ENCODE data around the gene SNAPC2. TPM values are rescaled to one million over a fixed set of nuclear protein-coding genes. Genes with fewer than 3 reads are reported as not detected.
"Not testable (repeated sequence)": the region's sequence is repeated elsewhere in the genome, so short reads cannot be mapped to it uniquely, and the experiment has no call there.

Gene SNAPC2
- total RNA-seq, 1 experiment from 2014 or later = 35.1 TPM

GRCh38 chr19:7918062-7918614, 2.0 kb upstream of the SNAPC2 start:
- DNase-seq (ENCODE audit: low spot score); in situ Hi-C loops (cut with HindIII; ENCODE audit: low sequenced_read_pairs): not testable (repeated sequence)

- in situ Hi-C loops (cut with HindIII; ENCODE audit: low sequenced_read_pairs) = no loop called here
- no peak for DNase-seq (ENCODE audit: low spot score)
Measured at GRCh38 chr19:7918615-7919421, 1.3 kb upstream of the SNAPC2 start.

- in situ Hi-C loops (cut with HindIII; ENCODE audit: low sequenced_read_pairs) = loop anchor here (5.0 kb wide), 1 partner anchor 68 kb away; no protein-coding TSS in a partner anchor
- DNase-seq (ENCODE audit: low spot score) = peak; percentile 97
Measured at GRCh38 chr19:7920519-7921301, 572 bp downstream of the SNAPC2 start.

GRCh38 chr19:7921302-7921966, 1.3 kb downstream of the SNAPC2 start:
- DNase-seq (ENCODE audit: low spot score) = no peak
- in situ Hi-C loops (cut with HindIII; ENCODE audit: low sequenced_read_pairs) = loop anchor here (5.0 kb wide), 1 partner anchor 69 kb away; no protein-coding TSS in a partner anchor

- in situ Hi-C loops (cut with HindIII; ENCODE audit: low sequenced_read_pairs) = loop anchor here (5.0 kb wide), 1 partner anchor 70 kb away; no protein-coding TSS in a partner anchor
- no peak for DNase-seq (ENCODE audit: low spot score)
Measured at GRCh38 chr19:7921967-7922835, 2.1 kb downstream of the SNAPC2 start.

GRCh38 chr19:7922836-7923195, 2.7 kb downstream of the SNAPC2 start:
- in situ Hi-C loops (cut with HindIII; ENCODE audit: low sequenced_read_pairs) = loop anchor here (5.0 kb wide), 1 partner anchor 71 kb away; no protein-coding TSS in a partner anchor
- no peak for DNase-seq (ENCODE audit: low spot score)

GRCh38 chr19:7923295-7924191, 3.4 kb downstream of the SNAPC2 start:
- no peak for DNase-seq (ENCODE audit: low spot score)
- in situ Hi-C loops (cut with HindIII; ENCODE audit: low sequenced_read_pairs) = loop anchor here (5.0 kb wide), 1 partner anchor 71 kb away; no protein-coding TSS in a partner anchor

- DNase-seq (ENCODE audit: low spot score) = no peak
- in situ Hi-C loops (cut with HindIII; ENCODE audit: low sequenced_read_pairs) = loop anchor here (5.0 kb wide), 1 partner anchor 72 kb away; no protein-coding TSS in a partner anchor
Measured at GRCh38 chr19:7924241-7924640, 4.1 kb downstream of the SNAPC2 start.

- DNase-seq (ENCODE audit: low spot score) = no peak
- in situ Hi-C loops (cut with HindIII; ENCODE audit: low sequenced_read_pairs) = loop anchor here (5.0 kb wide), 1 partner anchor 72 kb away; no protein-coding TSS in a partner anchor
Measured at GRCh38 chr19:7924651-7925170, 4.6 kb downstream of the SNAPC2 start.

GRCh38 chr19:7925171-7925851, 5.2 kb downstream of the SNAPC2 start:
- DNase-seq (ENCODE audit: low spot score) = peak; percentile 50
- in situ Hi-C loops (cut with HindIII; ENCODE audit: low sequenced_read_pairs) = no loop called here

- no peak for DNase-seq (ENCODE audit: low spot score)
- in situ Hi-C loops (cut with HindIII; ENCODE audit: low sequenced_read_pairs) = no loop called here
Measured at GRCh38 chr19:7926021-7926726, 6.0 kb downstream of the SNAPC2 start, which contains the start of gene CTXN1. Gene CTXN1, minus strand, starts transcription at chr19:7926135. Its CDS starts 597 bp downstream, at chr19:7925538.

GRCh38 chr19:7926727-7927604, 6.8 kb downstream of the SNAPC2 start:
- in situ Hi-C loops (cut with HindIII; ENCODE audit: low sequenced_read_pairs) = no loop called here
- no peak for DNase-seq (ENCODE audit: low spot score)

GRCh38 chr19:7927605-7928333, 7.6 kb downstream of the SNAPC2 start:
- in situ Hi-C loops (cut with HindIII; ENCODE audit: low sequenced_read_pairs) = no loop called here
- no peak for DNase-seq (ENCODE audit: low spot score)

- in situ Hi-C loops (cut with HindIII; ENCODE audit: low sequenced_read_pairs) = no loop called here
Measured at GRCh38 chr19:7928334-7928706, 8.2 kb downstream of the SNAPC2 start.

More at GRCh38 chr19:7928334-7928706, 8.2 kb downstream of the SNAPC2 start:
- DNase-seq (ENCODE audit: low spot score) = no peak
